ENCODE measurements around the gene EPOP.

The EPOP gene

DNA sequence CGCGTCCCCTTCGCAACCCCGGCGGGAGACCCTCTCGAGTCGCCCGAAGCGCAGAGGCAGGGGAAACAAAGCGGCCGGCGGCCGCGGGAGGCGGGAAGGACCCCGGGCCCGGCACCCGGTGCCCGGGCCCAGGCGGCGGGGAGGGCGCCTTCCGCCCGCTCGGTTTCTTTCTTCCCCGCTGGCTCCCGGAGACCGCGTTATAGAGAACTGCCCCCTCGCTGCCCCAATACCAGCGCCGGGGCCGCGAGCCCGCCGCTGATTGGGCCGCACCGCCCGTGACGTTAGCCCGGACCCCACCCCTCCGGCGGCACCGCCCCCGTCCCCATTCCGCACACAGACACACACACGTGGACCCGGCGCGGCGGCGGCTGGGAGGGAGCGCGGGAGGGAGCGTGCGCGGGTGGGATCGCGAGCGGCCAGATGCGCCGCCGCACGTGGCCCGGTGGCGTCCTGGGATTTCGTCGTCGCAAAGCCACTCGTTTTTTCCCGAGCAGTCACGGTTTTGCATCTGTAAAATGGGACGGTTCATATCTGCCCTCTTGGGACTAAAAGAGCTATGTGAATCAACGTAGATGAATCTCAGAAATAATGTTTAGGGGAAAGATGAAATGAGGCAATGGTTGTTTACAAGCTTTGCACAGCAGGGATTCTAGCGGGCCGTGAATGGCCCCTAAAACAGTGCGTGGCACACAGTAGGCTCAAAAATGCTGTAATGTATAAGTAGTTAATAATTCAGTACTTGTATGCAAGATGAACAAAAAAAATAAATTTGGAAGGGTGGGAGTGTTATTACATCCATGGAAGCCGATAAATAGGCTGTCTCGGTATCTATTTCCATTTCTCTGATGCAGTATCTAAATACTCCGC is at the start of gene EPOP:
Gene EPOP, minus strand, starts transcription at position 209 of the 867 bp plus-strand sequence. CDS start 462 bp downstream, outside the sequence.
- DNase-seq = peak; percentile 96

GRCh38 chr17:38721802-38722201 is 47.0 kb upstream of the EPOP start:
- no peak for DNase-seq

GRCh38 chr17:38720941-38721340 is 46.2 kb upstream of the EPOP start:
- DNase-seq = no peak

DNA sequence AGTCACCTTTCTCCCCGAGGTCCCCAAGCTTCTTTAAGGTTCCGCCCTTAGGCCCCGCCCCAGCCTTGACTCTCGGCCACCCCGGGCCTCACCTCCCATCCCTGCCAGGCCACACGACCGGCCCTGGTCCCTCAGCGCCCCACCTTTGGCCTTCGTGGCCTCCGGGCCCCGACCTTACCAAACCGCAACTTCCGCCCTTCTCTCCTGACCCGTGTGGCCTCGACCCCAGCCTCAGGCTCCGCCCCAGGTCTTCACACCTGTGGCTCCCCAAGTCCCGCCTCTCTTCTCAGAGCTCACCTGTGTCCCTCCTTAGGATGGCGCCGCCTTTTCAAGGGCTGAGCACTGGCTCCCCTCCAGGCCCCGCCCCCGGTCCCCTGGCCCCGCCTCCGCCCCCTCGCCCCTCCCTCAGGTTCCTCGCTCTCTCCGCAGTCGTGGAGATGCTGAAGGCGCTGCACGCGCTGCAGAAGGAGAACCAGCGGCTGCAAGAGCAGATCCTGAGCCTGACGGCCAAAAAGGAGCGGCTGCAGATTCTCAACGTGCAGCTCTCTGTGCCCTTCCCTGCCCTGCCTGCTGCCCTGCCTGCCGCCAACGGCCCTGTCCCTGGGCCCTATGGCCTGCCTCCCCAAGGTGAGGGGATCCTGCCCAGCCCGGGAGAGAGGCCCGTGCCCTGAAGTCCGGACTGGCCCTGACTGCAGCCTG is 45.3 kb upstream of the EPOP start:
- no peak for DNase-seq

GRCh38 chr17:38719289-38719942 is 44.7 kb upstream of the EPOP start:
- DNase-seq = no peak

GRCh38 chr17:38717139-38717745 is 42.5 kb upstream of the EPOP start:
- DNase-seq = no peak

- no peak for DNase-seq
These were observed 41.7 kb upstream of the EPOP start for GRCh38 chr17:38716368-38717005.

DNA sequence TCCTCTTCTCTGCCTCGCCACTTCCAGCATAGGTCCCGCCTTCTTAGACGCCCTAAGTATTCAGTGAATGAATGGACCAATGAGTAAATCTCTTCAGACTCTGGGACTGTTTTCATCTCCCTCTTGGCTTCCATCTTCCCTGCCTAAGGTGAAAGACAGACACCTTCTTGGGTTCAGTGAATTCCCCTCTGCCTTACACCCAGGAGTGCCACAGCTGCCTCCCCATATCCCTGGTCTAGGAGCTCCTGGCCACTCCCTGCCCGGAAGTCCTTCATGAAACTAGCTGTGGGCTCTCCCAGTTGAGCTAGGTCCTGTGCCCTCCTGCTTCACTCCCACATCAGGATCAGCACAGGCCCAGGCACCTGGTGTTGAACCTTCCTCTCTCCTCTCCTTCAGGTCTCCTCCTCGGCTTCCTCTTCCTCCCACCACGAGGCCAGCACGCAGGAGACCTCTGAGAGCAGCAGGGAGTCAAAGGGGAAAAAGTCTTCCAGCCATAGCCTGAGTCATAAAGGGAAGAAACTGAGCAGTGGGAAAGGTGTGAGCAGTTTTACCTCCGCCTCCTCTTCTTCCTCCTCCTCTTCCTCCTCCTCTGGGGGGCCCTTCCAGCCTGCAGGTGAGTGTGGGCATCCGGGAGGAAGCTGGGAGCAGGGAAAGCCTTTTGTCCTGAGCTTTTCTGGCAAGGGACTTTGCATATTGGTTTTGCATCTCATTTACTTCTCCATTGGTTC is 40.6 kb upstream of the EPOP start:
- DNase-seq = peak; percentile 24

GRCh38 chr17:38713456-38714075 is 38.8 kb upstream of the EPOP start:
- no peak for DNase-seq

- DNase-seq = no peak
These were observed 37.8 kb upstream of the EPOP start for GRCh38 chr17:38712593-38712992.

DNA sequence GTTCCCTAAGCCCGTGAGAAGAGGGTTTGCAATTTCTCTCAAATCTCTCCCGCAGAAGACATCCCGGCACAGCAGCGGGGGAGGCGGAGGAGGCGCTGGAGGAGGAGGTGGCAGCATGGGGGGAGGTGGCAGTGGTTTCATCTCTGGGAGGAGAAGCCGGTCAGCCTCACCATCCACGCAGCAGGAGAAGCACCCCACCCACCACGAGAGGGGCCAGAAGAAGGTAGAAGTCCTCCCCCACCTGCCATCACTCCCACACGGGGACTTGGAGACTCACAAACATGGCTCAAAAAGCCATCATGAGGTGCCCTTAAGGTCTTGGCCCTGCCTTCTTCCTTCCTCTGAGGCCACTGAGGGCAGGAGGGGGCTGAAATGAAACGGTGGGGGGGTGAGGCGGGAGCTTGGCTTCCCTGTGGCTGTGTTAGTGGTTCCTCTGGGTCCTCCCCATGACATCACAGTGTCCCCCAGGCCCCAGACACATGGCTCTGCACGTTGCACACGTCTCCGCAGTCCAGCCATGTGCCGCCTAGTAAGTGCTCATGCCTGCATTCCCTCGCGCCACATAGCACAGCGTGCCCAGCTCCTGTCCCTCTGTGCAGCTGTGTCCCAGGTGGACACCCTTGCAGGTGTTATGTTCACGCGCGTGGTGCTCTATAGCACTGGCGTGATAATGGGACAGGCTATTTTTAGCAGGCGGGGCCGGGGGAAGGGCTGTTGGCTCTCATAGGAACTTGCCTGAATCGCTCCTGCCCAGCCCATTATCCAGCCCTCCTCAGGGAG is 37.2 kb upstream of the EPOP start:
- DNase-seq = no peak

GRCh38 chr17:38710985-38711384 is 36.2 kb upstream of the EPOP start:
- no peak for DNase-seq

GRCh38 chr17:38710604-38710962 is 35.8 kb upstream of the EPOP start:
- no peak for DNase-seq

GRCh38 chr17:38709864-38710603 is 35.3 kb upstream of the EPOP start:
- DNase-seq = no peak

DNA sequence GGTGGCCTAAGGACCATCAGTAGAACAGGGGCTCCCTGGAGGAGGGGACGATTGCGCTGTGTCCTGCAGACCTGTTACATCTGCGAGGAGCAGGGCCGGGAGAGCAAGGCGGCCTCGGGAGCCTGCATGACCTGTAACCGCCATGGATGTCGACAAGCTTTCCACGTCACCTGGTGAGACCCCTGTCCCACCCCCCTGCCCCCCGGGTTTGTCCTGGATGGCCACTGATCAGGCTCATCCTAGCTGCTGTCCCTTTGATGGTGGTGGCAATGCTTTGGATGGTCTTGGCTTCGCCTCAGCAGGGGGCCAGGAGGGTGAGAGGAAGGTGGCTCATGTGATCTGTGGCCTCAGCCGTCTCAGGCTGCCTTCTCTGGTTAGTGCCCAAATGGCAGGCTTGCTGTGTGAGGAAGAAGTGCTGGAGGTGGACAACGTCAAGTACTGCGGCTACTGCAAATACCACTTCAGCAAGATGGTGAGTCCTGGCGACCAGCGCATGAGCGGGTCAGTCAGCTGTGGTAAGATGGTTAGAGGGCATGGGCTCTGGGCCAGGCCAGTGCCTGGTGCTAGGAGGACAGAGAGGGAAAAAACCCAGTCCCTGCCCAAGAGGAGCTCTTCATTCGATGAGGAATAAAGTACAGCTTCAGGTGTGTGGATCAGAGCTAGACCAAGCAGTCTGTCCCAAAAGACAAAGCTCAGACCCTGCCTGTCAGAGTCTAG is 34.5 kb upstream of the EPOP start:
- DNase-seq = no peak

GRCh38 chr17:38707678-38708351 is 33.1 kb upstream of the EPOP start:
- no peak for DNase-seq

- DNase-seq = peak; percentile 31
These were observed 31.9 kb upstream of the EPOP start for GRCh38 chr17:38706505-38707216.
